ENCODE measurements around the gene FCN2.

Gene FCN2

DNA sequence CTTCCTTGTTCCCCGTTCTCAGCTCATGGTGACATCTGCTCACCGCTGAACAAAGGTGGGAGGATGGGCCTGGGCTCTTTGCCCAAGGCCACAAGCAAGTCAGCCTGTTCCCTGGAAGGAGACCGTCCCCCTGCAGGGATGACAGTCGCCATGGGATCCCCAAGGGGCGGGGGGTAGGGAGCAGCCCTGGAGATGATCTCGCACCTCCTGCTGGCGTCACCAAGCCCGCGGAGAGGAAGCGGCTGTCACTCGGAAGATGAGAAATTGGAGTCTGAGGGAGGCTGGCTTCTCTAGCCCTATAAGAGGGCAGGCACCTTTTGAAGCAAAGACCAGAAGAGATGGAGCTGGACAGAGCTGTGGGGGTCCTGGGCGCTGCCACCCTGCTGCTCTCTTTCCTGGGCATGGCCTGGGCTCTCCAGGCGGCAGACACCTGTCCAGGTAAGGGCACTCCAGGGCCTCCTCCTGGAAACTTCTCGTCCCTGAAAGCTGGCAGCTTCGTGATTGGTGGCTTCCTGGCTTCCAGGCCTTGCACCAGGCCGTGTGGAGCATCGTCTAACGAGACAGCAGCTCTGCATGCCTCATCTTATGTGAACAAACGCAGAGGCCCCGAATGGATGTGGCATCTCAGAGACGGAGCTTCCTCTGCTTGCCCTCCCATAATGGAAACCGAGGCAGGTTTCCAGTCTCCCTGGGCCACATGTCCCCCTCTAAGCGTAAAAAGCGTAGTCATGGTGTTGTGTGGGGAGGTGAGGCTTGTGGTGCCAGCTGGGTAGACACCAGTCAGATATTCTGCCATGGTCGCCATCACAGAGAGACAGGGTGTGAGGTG is at the start of gene FCN2:
Gene FCN2 (plus strand): TSS at position 327 of the 829 bp plus-strand sequence. CDS start 12 bp downstream, at position 339.
- Histone ChIP-seq H3K4me3 (ENCODE audit: low read length) (no peak within 1 kb of the TSS), H3K36me3 (ENCODE audit: insufficient read depth, low read length) (no peaks in the 10 kb centered on the region), H3K4me1 (ENCODE audit: insufficient read depth, low read length) (no peaks in the 10 kb centered on the region), H2AFZ (ENCODE audit: low read depth, low read length) (no peak within 1 kb of the TSS), H3K9me3 (ENCODE audit: low read length) (no peaks in the 10 kb centered on the region), H3K27me3 (ENCODE audit: insufficient read depth, low read length) (peaks cover 8% of the 10 kb centered on the region)

DNA sequence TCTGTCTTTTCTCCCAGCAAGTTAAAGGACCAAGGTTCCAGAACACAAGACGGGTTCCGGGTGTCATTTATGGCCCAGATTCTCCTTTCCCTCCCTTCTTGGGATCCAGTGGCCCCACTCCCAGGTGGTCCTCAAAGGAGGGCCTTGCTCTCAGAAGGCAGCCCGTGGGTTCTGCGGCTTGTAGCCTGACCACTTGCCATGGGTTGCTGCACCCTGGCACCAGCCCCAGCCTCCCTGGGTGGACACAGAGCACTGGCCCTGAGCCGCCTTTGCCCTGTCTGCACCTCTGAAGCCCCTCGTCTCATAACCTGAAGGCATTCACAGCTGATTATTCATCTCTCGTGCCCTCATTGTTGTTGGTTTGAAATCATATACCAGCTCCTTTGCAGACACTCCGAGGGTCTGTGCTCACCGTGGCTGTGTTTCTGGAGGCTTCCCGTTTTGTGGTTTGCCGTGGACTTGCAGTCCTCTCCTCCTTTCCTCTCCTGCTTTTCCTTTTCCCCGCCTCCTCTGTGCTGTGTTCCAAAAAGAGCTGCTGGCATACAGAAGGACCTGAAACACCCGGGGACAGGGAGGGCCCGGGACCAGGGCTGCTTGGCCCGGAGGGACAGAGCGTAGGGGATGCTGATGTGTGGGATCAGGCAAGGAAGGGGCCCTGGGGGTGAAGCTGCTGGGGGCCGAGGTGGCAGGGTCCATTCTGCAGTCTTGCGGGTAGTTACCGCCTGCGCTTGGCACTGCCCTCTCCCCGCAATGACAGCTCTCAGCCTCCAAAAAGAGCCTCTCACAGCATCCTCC is 49.5 kb upstream of the FCN2 start:
- Histone ChIP-seq H3K4me3 (ENCODE audit: low read length) (no peak overlapping the region), H3K36me3 (ENCODE audit: insufficient read depth, low read length) (no peaks in the 10 kb centered on the region), H3K9me3 (ENCODE audit: low read length) (no peaks in the 10 kb centered on the region), H3K27me3 (ENCODE audit: insufficient read depth, low read length) (peaks cover 18% of the 10 kb centered on the region), H2AFZ (ENCODE audit: low read depth, low read length) (no peak overlapping the region), H3K4me1 (ENCODE audit: insufficient read depth, low read length) (no peaks in the 10 kb centered on the region)

DNA sequence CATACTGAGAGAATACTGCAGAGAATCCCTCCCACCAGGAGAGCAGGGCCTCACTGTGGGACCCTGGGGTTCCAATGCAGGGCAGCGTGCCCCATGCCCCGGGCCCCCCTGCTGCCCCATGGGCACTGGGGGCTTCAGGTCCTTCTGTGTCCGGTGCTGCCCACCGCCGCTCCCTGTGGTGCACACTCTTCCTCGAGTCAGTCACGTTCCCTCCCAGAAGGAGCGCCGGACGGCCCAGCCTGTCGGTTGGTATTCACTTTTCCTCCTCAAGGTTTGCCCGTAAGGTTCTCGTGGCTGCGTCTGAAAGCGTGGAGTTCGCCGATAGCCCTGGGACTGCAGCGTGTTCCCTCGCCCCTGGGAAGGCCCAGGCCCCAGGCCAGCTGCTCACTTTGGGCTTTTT is 48.1 kb upstream of the FCN2 start:
- Histone ChIP-seq H3K27me3 (ENCODE audit: insufficient read depth, low read length) (peaks cover 18% of the 10 kb centered on the region), H2AFZ (ENCODE audit: low read depth, low read length) (no peak overlapping the region), H3K4me3 (ENCODE audit: low read length) (no peak overlapping the region), H3K36me3 (ENCODE audit: insufficient read depth, low read length) (no peaks in the 10 kb centered on the region), H3K9me3 (ENCODE audit: low read length) (no peaks in the 10 kb centered on the region), H3K4me1 (ENCODE audit: insufficient read depth, low read length) (no peaks in the 10 kb centered on the region)

DNA sequence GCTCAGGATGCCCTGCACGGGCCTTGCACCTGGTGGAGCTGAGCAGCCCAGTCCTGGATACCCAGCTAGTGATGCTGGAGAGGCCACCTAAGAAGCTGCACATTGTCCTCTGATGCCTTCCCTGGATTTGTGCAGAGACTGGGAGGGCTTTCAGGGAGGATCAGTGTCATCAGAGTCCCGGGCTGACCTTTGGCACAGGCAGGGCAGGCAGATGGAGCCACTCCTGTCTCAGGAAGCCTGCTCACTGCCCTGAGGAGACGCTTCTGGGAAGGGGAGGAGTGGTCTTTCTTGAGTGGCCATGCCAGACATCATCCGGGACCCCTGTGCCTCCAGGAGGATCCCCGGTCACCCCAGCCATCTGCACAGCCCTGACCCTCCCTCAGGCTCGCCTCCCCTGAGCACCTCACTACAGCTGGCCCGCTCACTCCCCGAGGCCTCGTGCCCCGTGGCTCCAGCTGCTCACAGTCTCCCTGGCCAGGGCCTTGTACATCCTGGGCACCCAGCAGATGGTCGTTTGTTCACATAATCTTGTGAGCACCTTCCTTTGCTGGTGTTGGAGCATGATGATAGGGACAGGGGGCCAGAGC is 47.2 kb upstream of the FCN2 start:
- H3K27me3 ChIP-seq (ENCODE audit: insufficient read depth, low read length) = peaks cover 18% of the 10 kb centered on the region
- no peaks in the 10 kb centered on the region for H3K36me3 ChIP-seq (ENCODE audit: insufficient read depth, low read length)
- H3K4me3 ChIP-seq (ENCODE audit: low read length) = no peak overlapping the region
- no peaks in the 10 kb centered on the region for H3K9me3 ChIP-seq (ENCODE audit: low read length)
- H2AFZ ChIP-seq (ENCODE audit: low read depth, low read length) = no peak overlapping the region
- no peaks in the 10 kb centered on the region for H3K4me1 ChIP-seq (ENCODE audit: insufficient read depth, low read length)

GRCh38 chr9:134834217-134834956 is 46.2 kb upstream of the FCN2 start:
- no peak overlapping the region for H2AFZ ChIP-seq (ENCODE audit: low read depth, low read length)
- H3K9me3 ChIP-seq (ENCODE audit: low read length) = no peaks in the 10 kb centered on the region
- peaks cover 18% of the 10 kb centered on the region for H3K27me3 ChIP-seq (ENCODE audit: insufficient read depth, low read length)
- no peak overlapping the region for H3K4me3 ChIP-seq (ENCODE audit: low read length)
- no peaks in the 10 kb centered on the region for H3K36me3 ChIP-seq (ENCODE audit: insufficient read depth, low read length)
- no peaks in the 10 kb centered on the region for H3K4me1 ChIP-seq (ENCODE audit: insufficient read depth, low read length)

DNA sequence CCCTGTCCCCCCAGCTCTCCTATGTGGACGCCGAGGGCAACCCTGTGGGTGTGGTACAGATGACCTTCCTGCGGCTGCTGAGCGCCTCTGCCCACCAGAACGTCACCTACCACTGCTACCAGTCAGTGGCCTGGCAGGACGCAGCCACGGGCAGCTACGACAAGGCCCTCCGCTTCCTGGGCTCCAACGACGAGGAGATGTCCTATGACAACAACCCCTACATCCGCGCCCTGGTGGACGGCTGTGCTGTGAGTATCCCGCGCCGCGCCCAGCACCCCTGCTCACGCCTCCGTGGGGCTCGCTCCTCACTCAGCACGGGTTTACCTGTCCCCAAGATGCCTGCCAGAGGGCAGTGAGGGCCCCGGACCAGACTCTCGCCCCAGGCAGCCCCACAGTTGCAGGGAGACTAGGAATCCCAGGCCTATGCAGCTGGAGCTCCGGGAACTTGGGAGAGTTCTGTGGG is 45.6 kb upstream of the FCN2 start:
- Histone ChIP-seq H3K27me3 (ENCODE audit: insufficient read depth, low read length) (peaks cover 18% of the 10 kb centered on the region), H3K4me3 (ENCODE audit: low read length) (no peak overlapping the region), H3K36me3 (ENCODE audit: insufficient read depth, low read length) (no peaks in the 10 kb centered on the region), H3K4me1 (ENCODE audit: insufficient read depth, low read length) (no peaks in the 10 kb centered on the region), H2AFZ (ENCODE audit: low read depth, low read length) (no peak overlapping the region), H3K9me3 (ENCODE audit: low read length) (no peaks in the 10 kb centered on the region)

DNA sequence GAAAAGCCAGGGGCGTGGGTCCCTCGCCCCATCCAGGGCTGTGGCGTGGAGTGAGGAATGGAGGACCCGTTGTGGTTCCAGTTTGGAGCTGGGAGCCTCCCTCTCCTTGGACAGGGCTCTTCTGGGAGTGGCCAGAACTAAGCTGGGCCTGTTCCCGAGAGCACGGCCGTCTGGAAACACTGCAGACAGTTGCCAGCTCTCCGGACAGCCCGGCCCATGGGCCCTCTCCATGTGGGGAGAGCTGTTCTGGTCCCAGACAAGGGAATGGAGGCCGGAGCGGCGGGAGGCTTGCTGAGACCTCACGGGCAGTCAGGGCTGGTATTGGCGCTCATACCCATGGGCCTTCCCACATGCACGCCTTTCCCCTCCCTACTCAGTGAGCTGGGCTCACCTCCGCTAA is 45.2 kb upstream of the FCN2 start:
- Histone ChIP-seq H3K4me3 (ENCODE audit: low read length) (no peak overlapping the region), H3K36me3 (ENCODE audit: insufficient read depth, low read length) (no peaks in the 10 kb centered on the region), H2AFZ (ENCODE audit: low read depth, low read length) (no peak overlapping the region), H3K27me3 (ENCODE audit: insufficient read depth, low read length) (peaks cover 18% of the 10 kb centered on the region), H3K9me3 (ENCODE audit: low read length) (no peaks in the 10 kb centered on the region), H3K4me1 (ENCODE audit: insufficient read depth, low read length) (no peaks in the 10 kb centered on the region)

- H2AFZ ChIP-seq (ENCODE audit: low read depth, low read length) = no peak overlapping the region
- peaks cover 16% of the 10 kb centered on the region for H3K27me3 ChIP-seq (ENCODE audit: insufficient read depth, low read length)
- H3K4me1 ChIP-seq (ENCODE audit: insufficient read depth, low read length) = no peaks in the 10 kb centered on the region
- no peaks in the 10 kb centered on the region for H3K9me3 ChIP-seq (ENCODE audit: low read length)
- no peaks in the 10 kb centered on the region for H3K36me3 ChIP-seq (ENCODE audit: insufficient read depth, low read length)
- no peak overlapping the region for H3K4me3 ChIP-seq (ENCODE audit: low read length)
Observed at GRCh38 chr9:134835987-134836386, 44.6 kb upstream of the FCN2 start.

GRCh38 chr9:134836406-134836970 is 44.1 kb upstream of the FCN2 start:
- H3K4me1 ChIP-seq (ENCODE audit: insufficient read depth, low read length) = no peaks in the 10 kb centered on the region
- no peak overlapping the region for H3K4me3 ChIP-seq (ENCODE audit: low read length)
- H2AFZ ChIP-seq (ENCODE audit: low read depth, low read length) = no peak overlapping the region
- H3K27me3 ChIP-seq (ENCODE audit: insufficient read depth, low read length) = peaks cover 14% of the 10 kb centered on the region
- H3K36me3 ChIP-seq (ENCODE audit: insufficient read depth, low read length) = no peaks in the 10 kb centered on the region
- H3K9me3 ChIP-seq (ENCODE audit: low read length) = no peaks in the 10 kb centered on the region

- H3K9me3 ChIP-seq (ENCODE audit: low read length) = no peaks in the 10 kb centered on the region
- H3K4me3 ChIP-seq (ENCODE audit: low read length) = no peak overlapping the region
- H2AFZ ChIP-seq (ENCODE audit: low read depth, low read length) = no peak overlapping the region
- peaks cover 11% of the 10 kb centered on the region for H3K27me3 ChIP-seq (ENCODE audit: insufficient read depth, low read length)
- no peaks in the 10 kb centered on the region for H3K36me3 ChIP-seq (ENCODE audit: insufficient read depth, low read length)
- H3K4me1 ChIP-seq (ENCODE audit: insufficient read depth, low read length) = no peaks in the 10 kb centered on the region
Observed at GRCh38 chr9:134837529-134837928, 43.1 kb upstream of the FCN2 start.

DNA sequence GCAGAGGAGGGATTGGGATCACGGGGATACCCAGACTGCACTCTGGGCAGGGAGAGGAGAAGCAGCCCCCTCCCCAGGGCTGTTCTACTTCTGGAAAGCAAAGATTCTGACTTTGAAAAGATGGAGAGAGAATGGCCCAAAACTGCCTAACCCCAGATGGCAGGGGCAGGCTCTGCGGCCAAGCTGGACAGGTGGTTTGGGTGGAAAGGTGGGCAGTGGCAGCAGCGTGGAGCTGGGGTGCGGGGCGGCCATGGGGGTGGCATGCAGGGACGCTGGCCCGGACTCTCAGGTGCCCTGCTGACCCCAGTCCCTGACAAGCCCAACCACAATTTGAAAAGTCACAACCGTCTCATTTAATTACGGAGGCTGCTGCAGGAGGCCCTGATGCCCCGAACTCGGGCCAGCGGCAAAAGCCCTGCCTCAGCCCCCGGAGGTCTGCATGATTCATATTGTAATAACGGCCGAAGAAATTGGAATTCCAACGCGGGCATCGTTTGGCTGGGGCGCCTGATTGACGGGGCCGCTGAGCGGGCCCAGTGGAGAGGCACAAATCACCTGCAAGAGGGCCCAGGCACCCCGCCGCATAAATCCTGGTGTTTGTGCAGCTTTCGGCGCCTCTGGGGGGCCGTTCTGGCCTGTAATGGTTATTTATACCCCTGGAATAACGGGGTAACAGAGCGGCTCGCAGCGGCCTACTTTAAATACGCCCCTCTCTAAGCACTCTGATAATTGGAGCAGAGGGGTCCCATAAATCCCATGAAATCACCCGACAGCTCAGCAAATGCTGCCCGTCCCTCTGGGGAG is 41.8 kb upstream of the FCN2 start:
- H2AFZ ChIP-seq (ENCODE audit: low read depth, low read length) = no peak overlapping the region
- H3K27me3 ChIP-seq (ENCODE audit: insufficient read depth, low read length) = peaks cover 6% of the 10 kb centered on the region
- H3K4me3 ChIP-seq (ENCODE audit: low read length) = no peak overlapping the region
- H3K4me1 ChIP-seq (ENCODE audit: insufficient read depth, low read length) = no peaks in the 10 kb centered on the region
- no peaks in the 10 kb centered on the region for H3K36me3 ChIP-seq (ENCODE audit: insufficient read depth, low read length)
- H3K9me3 ChIP-seq (ENCODE audit: low read length) = no peaks in the 10 kb centered on the region

All from neuron (in vitro differentiated cells).